ENCODE measurements around the gene PSRC1.

GRCh38 chr1:109266965-109267364 is 16.0 kb downstream of the PSRC1 start:
- TF ChIP-seq CTCF (IDR thresholded peaks at IDR 0.05), result no peak
- no peak for TF ChIP-seq EP300 (IDR thresholded peaks at IDR 0.05)
- TF ChIP-seq POLR2A (IDR thresholded peaks at IDR 0.05), result no peak
